HG02642 (cell line): ENCODE data around the gene ALPL.
"Not testable (repeated sequence)": the region's sequence is repeated elsewhere in the genome, so short reads cannot be mapped to it uniquely, and the experiment has no call there.

Experiments
- ATAC-seq: cut with Tn5 transposase; IDR thresholded peaks from one replicate; pipeline ENCODE4 v1.9.1; 2021; ENCODE audit warnings: mild to moderate bottlenecking; ENCODE audit not compliant: unreplicated experiment, poor library complexity

The ALPL gene

DNA sequence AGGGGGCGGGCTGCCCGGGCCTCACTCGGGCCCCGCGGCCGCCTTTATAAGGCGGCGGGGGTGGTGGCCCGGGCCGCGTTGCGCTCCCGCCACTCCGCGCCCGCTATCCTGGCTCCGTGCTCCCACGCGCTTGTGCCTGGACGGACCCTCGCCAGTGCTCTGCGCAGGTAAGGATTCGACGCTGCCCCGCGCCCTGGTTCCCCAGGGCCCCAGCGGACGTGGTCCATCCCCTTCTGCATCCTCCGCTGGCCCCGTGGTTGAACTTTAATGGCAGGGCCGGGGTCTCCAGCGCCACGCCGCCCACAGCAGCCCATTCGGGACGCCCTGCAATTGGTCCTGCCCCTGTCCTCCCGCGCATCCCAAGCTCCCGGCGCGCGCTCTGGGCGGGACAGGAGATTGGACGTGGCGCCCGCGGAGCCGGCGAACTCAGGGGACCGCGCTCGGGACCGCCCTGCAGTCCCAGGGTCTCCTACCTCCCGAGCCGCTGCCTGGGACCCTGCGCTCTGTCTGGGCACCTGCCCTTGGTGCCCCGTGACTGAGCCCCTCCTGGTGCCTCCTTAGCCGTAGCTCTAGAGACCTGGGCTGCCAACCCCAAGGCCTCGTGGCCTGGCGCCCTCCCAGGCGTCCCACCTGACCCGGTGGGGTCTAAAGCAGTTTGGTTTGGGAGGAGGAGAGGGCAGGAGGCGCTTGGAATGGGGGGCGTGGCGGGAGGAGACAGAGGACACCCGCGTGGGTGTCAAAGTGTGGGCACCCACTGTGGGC lies at the start of gene ALPL:
TSS of gene ALPL (plus strand) at position 73 of the 762 bp plus-strand sequence. CDS start 44,659 bp downstream, outside the sequence.
- ATAC-seq, result no peak

DNA sequence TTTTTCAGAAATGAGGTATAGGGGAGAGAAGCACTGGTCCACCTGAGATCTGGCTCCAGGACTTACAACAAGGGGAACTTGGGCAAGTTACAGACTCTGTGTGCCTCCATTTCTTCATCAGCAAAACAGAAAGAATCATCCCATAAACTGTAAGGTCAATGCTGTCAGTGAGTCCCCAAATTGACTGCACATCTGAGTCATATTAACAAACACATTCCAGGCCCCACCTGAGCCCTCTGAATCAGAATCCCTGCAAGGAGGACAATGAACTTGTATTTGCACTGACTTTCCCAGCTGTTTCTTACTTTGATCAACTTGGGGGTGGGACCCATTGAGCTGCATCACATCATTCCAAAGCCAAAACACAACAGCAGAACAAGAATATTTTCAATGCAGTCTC lies 44.1 kb upstream of the ALPL start:
- not testable (repeated sequence) for ATAC-seq

DNA sequence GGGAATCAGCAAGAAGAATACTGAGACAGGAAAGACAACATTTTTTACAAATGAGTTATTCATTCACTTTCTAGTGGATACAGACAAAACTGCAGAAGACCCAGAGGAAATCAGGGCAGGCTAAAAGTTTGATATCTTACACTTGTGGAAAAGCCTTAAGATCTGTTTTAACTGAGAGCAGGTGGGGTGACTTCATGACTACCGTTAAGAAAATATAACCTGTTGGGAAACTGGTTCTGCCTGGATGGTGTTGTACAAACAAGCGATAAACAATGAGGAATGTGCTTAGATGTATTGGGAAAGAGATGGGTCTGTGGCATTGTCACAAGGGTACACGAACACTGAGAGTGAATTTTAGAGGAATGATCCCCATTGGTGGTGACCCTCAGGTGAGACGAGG lies 41.3 kb upstream of the ALPL start:
- ATAC-seq, result not testable (repeated sequence)

DNA sequence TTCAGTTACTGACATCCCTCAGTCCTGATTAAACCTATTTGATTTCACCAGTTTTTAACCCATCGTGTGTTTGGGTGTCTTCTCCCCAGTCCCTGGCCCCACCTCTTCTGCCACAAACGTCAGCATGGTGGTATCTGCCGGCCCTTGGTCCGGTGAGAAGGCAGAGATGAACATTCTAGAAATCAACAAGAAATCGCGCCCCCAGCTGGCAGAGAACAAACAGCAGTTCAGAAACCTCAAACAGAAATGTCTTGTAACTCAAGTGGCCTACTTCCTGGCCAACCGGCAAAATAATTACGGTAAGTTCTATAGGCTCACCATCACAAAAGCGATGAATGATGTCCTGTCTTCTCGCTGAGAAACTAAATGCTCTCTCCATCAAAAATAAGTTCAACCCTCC lies 40.6 kb upstream of the ALPL start:
- ATAC-seq, result no peak

DNA sequence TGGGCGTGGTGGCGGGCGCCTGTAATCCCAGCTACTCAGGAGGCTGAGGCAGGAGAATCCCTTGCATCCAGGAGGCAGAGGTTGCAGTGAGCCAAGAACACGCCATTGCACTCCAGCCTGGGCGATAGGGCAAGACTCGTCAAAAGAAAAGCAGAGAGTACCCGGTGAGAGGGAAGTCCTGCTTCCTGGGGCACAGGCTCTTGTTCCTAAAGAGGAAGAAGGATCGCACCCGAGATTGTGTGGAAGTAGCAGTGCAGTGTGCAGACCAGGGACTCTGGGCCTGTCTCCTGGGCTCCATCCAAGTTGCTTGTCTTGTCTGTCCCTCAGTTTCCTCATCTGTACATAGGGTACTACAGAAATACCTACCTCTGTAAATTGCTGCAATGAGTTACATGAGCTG lies 39.6 kb upstream of the ALPL start:
- no peak for ATAC-seq

DNA sequence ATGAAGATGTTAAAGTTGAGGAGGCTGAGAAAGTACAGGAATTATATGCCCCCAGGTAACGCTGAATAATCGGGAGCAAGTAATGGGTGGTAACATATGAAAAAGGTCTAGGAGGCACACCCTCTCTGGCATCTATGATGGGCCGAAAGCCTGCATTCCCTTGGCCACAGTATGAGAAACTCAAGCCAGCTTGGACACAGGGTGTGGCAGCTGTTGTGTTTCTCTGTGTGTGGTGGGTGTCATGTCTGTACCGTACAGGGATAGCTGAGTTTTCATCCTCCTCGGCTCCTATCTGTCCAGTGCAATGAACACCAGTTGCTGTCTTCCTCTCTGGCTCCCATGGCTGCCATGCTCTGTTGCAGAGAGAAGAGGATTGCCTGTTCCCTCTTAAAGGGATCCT lies 36.4 kb upstream of the ALPL start:
- ATAC-seq, result no peak

DNA sequence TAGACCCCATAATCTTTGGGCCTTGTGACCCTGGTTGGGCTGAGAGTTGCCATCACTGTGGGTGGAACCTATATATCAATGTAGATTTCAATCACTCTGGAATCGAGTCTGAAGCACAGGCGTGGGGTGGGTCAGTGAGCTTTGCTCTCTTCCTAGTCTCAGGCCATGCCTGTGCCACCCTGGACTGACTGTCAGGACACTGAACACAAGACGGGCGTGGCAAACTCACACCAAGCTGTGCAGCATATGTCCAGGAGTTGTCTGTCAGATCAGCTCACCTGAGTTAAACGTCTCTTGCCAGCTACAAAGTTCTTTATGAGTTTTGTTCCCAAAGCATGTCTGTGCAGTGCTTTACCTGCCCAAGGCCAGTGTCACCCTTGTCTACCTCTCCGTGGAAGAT lies 30.9 kb upstream of the ALPL start:
- ATAC-seq, result no peak

DNA sequence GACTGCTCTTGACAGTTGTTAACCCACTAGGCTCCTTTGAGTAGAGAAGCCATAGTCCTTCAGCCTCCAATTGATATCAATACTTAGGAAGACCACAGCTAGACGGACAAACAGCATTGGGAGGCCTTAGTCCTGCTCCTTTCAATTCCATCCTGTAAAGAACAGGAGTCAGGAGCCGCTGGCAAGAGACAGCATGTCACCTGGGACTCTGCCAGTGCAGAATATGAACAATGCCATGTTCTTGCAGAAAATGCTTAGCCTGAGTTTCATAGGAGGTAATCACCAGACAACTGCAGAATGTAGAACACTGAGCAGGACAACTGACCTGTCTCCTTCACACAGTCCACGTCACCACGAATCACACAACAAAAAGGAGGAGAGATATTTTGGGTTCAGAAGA lies 25.3 kb upstream of the ALPL start:
- not testable (repeated sequence) for ATAC-seq

DNA sequence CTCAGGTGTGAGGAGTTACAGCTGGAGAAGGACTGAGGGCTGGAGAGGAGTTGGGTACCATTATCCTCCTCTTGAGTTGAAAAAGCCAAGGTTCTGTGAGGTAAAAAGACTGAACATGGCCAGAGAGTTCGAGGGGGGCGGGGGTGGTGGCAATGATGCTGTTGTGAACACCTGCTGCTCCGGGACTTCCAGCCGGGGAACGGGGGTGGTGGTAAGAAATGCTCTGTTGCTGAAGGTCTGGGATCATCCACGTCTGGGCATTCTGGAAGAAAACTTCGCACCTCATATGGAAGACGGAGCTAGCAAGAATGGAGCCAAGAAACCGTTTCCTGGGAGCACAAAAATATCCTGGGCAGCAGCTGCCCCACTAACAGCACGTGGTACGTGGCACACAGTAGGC lies 20.1 kb upstream of the ALPL start:
- no peak for ATAC-seq

DNA sequence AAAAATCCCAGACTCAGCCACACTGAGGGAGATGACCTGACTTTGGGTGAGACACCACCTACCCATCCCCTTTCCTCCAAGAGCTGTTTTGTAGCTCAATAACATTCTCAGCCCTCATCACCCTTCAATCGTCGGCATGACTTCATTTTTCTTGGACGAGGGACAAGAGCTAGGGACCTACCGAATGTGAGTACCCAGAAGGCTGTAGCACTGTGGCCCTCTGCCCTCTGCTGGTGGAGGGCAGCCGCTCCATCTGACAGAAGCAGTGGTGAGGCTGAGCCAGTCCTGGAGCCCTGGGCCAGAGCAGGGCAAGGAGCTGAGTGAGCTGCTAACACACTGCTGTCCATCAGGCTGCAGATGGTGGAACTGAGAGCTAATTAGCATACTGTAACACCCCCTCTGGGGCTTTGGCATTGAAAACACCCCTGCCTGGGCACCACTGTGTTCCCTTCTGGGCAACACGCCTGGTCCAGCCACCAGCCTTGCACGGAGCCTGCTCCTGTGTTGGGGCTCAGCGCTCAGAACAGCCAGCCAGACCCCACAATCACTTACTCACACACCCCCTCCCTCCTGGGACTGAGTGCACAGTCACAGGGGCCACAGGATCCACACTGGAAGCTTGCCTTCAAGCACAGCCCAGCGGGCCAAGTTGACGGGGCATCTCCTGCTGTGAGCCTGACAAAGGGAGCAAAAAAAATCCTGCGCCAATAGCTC lies 18.3 kb upstream of the ALPL start:
- ATAC-seq, result no peak

DNA sequence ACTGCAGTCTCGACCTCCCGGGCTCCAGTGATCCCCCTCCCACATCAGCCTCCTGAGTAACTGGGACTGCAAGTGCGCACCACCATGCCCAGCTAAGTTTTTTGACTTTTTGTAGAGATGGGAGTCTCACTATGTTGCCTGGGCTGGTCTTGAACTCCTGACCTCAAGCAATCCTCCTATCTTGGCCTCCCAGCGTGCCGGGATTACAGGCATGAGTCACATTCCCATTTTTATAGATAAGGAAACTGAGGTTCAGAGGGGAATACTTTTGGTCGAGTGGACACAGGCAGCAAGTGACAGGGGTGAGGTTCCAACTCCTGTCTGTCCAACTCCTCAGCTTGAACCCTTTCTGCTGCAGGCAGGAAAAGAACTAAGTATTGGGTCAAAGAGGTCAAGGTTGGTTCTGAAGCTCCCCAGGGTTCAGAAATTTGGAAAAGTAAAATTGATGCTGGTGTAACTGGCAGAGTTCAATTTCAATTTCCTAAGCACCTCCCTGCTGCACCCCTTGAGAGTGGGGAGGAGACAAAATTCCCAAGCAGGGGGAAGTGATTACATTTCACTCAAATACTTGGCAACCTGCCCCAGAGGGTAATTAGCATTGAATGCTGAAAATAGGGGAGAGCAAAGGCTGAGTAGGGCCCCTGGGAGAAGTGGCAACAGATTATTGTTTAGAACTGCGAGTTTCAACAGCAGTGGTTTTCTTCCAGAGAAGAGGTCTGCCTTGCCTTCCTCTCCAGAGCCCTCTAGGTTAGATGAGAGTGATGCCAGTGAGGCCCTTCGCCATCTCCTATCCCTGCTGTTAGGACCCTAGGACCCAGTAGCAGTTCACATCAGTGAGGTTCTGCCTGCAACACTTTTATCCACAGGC lies 17.5 kb upstream of the ALPL start:
- ATAC-seq, result no peak

DNA sequence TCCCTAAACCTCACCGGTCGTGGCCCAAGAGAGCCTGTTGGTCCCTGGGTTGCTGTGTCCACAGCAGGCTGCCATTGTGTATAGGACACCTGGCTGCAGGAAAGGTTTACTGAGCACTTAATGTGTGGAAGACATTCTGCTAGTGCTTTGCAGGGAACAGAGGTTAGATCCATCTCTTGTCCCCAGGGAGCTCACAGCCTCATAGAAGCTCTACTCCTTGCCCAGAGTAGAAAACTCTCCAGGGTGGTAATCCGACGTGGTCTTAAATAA lies 16.9 kb upstream of the ALPL start:
- no peak for ATAC-seq

DNA sequence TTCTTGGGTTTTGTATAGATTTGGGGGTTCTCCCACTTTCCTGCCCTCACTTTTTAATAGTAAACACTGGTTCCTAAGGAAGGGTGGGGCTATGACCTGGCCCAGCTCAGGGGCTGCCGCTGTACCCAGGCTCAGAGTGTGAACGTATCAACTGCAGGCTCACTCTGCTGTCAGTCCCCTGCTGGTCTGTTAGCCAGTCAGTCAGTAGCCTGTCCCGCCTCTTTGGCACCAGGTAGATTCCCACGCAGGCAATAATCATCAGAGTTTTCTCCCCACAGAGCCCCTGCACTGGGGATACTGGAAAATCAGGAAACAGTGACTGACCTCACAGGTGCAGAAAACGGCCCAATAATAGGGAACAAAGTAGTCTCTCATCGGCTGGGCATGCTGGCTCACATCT lies 15.0 kb upstream of the ALPL start:
- ATAC-seq, result no peak

DNA sequence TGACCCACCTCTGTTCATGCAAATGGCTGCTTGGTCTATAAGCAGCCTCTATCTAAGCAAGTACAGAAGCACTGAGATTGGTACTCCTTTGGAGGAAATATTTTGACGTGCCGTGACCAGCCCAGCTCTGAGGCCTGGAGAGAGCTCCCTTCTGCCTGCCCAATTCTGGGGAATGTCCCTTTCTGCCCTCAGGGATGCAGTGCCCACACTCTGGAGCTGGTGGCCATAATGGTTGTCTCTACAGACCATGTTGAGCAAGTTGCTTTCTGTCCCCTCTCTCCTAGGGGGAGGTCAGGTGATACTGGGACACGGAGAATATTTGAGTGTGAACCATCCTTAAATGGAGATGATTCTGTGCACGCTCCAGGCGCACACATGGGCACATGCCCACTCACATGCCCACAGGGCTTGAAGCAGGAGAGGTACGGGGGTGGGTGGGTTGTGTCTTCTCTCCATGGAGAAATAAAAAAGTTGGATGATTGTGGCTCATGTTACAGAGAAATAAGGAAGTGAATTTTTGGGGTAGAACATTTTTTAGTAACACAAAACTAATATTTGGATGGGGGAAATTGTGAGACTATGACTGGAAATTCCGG lies 13.9 kb upstream of the ALPL start:
- no peak for ATAC-seq

DNA sequence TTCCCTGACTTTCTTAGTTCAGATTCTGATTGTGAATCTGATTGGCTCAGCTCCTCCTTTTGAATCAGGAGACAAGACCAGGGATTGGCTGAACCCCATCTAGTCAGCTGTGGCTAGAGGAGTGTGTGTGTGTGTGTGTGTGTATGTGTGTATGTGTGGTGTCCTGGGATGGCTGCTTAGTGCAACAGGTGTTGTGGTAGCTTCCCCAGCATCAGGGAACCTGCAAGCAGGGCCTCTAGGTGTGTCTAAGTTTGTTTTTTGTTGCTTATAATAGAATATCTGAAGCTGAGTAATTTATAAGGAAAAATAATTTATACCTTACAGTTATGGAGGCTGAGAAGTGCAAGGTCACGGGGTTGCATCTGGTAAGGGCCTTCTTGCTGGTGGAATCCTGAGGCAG lies 13.2 kb upstream of the ALPL start:
- ATAC-seq, result no peak

DNA sequence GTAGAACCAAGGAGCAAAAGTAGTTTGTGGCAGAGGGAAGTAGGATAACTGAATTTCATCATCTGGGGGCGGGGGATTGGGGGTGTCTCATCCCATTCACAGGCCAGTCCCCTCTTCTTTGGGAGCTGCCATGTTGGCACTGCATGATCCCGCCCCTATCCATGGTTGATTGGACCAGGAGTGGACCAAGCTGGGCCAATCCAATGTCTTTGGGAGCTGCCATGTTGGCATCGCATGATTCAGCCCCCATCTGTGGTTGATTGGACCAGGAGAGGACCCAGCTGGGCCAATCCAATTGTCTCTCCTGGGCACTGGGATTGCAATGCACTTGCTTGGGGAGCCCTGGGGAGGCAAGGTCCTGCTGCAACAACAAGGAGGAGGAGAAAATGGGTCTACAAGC lies 12.3 kb upstream of the ALPL start:
- ATAC-seq, result no peak

DNA sequence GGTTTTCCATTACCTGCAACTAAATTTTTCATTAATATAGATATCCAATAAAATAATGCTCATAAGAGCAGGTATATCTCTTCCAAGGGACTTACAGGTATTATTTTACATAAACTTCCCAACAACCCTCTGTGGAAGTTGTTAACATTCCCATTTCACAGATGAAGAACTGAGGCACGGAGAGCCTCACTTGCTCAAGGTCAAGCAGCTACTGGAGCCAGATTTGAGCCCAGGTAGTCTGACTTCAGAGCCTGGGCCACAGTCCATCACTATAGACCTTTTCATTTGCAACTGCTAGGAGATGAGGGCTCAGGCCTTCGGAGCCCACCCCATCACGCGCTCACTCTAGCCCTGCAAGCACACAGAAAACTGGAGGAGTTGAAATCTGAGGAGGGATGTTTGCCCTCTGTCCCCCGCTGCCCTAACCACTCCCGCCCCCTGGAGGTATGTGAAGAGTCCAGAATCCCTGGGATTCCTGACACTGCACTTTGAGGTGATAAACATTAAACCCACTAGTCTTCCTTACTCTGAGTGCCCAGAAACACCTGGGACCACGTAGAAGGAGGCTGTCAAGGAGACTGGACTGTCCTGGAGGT lies 11.7 kb upstream of the ALPL start:
- no peak for ATAC-seq

DNA sequence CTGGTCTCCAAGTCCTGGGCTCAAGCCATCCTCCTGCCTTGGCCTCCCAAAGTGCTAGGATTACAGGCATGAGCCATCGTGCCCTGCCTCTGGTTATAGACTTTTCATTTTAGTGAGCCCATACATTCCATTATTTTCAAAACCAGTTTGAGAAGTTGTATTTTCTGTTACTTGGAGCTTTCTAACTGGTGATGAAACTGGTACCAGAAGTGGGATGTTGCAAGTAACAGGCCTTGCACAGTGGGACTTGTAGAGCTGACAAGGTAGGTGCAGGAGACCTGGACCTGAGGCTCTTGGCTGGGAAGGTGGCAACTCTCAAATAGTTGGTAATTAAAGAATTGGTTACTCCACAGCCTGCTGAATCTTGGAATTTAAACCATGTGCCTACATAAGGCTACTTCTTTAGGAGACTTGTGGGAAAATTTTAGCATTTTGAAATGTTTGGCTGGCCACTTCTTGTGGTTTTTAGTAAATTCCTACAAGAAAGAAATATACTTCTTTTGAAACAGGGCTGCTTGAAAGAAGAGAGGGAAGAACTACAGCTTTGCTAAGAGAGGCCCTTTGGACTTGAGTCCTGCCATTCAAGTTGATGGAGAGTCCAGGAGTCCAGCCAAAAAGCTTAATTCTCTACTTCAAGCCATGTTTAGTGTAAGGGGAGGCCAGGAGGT lies 9.8 kb upstream of the ALPL start:
- no peak for ATAC-seq

DNA sequence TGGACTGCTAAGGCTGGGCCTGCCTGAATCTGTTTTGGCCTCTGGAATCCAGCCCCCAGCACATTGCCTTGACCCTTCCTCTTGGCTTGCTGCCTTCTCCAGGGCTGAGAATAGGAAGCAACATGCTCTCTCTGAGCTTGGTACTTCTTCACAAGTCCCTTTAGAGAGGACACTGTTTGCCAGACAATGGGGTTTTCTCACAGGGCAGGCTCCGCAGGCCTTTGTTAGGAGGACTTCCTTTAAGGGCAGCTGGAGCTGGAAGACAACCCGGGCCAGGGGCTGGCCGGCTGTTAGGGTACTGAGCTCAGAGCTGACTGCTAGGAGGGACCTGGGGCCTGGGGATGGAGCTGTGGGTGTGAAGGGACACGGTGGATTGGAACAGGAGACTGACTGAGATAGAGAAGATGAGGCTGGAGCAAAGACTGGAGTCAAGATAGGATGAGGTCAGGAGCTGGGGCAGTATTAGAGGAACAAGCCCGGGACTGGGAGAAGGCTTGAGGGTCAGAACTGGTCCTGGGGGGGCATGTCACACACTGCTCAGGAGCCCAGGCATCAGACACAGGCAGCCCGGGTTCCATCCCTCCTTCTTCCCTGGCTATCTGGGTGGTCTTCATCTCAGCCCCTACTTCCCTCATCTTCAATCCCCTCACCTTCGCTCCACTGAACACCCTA lies 5.4 kb upstream of the ALPL start:
- ATAC-seq, result no peak
